GM12878 (cell line): ENCODE measurements around the gene SDF4. TPM values are rescaled to one million over a fixed set of nuclear protein-coding genes. Genes with fewer than 3 reads are reported as not detected.

Experiments used
- ATAC-seq: fragments of 200-7000 bp; cut with Tn5 transposase; 3 replicates; pipeline ENCODE4 v1.9.1; 2020; ENCODE audit warnings: mild to moderate bottlenecking, moderate library complexity
- BruUV-seq: library from RNA; stranded (reverse); fragments of 400-500 nt; replicated peaks from 2 replicates; lab custom pipeline; 2021; lab: Mats Ljungman, UMichigan
- CTCF ChIA-PET: fragments of 300-600 bp; sonication (Branson Sonifier 250); formaldehyde crosslinking; extraction: SDS; loops from one replicate; lab custom pipeline; 2021; ENCODE audit warnings: inconsistent platforms; lab: Yijun Ruan, JAX
- POLR2A ChIA-PET: fragments of 350-600 bp; formaldehyde crosslinking; extraction: SDS; loops from one replicate; lab custom pipeline; 2021; ENCODE audit warnings: inconsistent platforms; lab: Charles Lee
- RAD21 ChIA-PET: fragments of 300-600 bp; sonication (Branson Sonifier 250); formaldehyde crosslinking; loops from one replicate; lab custom pipeline; 2023; ENCODE audit warnings: antibody characterized with exemption; ENCODE audit not compliant: unreplicated experiment; lab: Charles Lee
- SMC1A ChIA-PET: fragments of 300-600 bp; sonication (Branson Sonifier 250); formaldehyde crosslinking; loops from one replicate; lab custom pipeline; 2023; ENCODE audit not compliant: unreplicated experiment, uncharacterized antibody; lab: Charles Lee
- DNase-seq: peaks from one replicate; pipeline ENCODE4 v3.0.0-alpha.2; 2011; ENCODE audit warnings: low read depth, low spot score
- FAIRE-seq: peaks from 3 replicates; lab custom pipeline; 2011; peaks lifted over from hg19 to GRCh38; lab: Jason Lieb, UNC
- H2AFZ ChIP-seq: 2 replicates; pipeline ENCODE4 v1.6.0; 2011; ENCODE audit warnings: low read depth, low read length, control low read depth; ENCODE audit not compliant: control insufficient read depth
- H3K27ac ChIP-seq: 2 replicates; pipeline ENCODE4 v1.5.1; 2011; ENCODE audit warnings: control low read depth; ENCODE audit not compliant: control insufficient read depth, insufficient read depth
- H3K27me3 ChIP-seq, 2 experiments: replicated peaks in 1 of 2; 2 replicates each; pipeline versions ENCODE4 v1.6.0 to v1.6.1; 2011; ENCODE audit warnings: low read length in 1 of 2; ENCODE audit not compliant: control insufficient read depth in 2 of 2, insufficient read depth in 2 of 2
- H3K36me3 ChIP-seq, 2 experiments: 2 replicates each; pipeline ENCODE4 v1.5.1; 2011; ENCODE audit warnings: low read length in 1 of 2; ENCODE audit not compliant: control insufficient read depth in 2 of 2, insufficient read depth in 2 of 2
- H3K4me1 ChIP-seq: 2 replicates; pipeline ENCODE4 v1.6.1; 2011; ENCODE audit warnings: mild to moderate bottlenecking, low read length, moderate library complexity, mixed read lengths; ENCODE audit not compliant: control insufficient read depth, insufficient read depth
- H3K4me2 ChIP-seq: 2 replicates; pipeline ENCODE4 v1.6.0; 2011; ENCODE audit warnings: control low read depth; ENCODE audit not compliant: control insufficient read depth, insufficient read depth
- H3K4me3 ChIP-seq: fragments of 200-600 bp; sonication (generic); 2 replicates; pipeline ENCODE4 v1.5.1; 2016
- H3K79me2 ChIP-seq: 2 replicates; pipeline ENCODE4 v1.6.0; 2011; ENCODE audit warnings: low read length; ENCODE audit not compliant: control insufficient read depth, insufficient read depth
- H3K9ac ChIP-seq: 2 replicates; pipeline ENCODE4 v1.8.0; 2011; ENCODE audit warnings: low read length, control low read depth, mixed read lengths; ENCODE audit not compliant: control insufficient read depth, insufficient read depth
- H3K9me3 ChIP-seq: replicated peaks from 3 replicates; pipeline ENCODE4 v1.5.1; 2011; ENCODE audit warnings: mild to moderate bottlenecking, low read length; ENCODE audit not compliant: control insufficient read depth, insufficient read depth
- H4K20me1 ChIP-seq: 2 replicates; pipeline ENCODE4 v1.6.0; 2011; ENCODE audit not compliant: control insufficient read depth, insufficient read depth
- CHD1 ChIP-seq: IDR thresholded peaks from 2 replicates; pipeline ENCODE4 v1.6.1; 2012; ENCODE audit warnings: low read depth, low read length, improper control_type of control experiment
- DPF2 ChIP-seq: fragments of 450-650 bp; IDR thresholded peaks from 2 replicates; pipeline ENCODE4 v1.6.1; 2017; ENCODE audit warnings: mild to moderate bottlenecking
- FOXM1 ChIP-seq: IDR thresholded peaks from 2 replicates; pipeline ENCODE4 v1.6.1; 2012; ENCODE audit warnings: low read depth, mild to moderate bottlenecking, inconsistent platforms, low read length, moderate library complexity
- HDAC2 ChIP-seq: fragments of 200-600 bp; sonication (generic); IDR thresholded peaks from 2 replicates; pipeline ENCODE4 v1.6.1; 2017
- HDAC6 ChIP-seq: fragments of 200-600 bp; sonication (generic); IDR thresholded peaks from one replicate; pipeline ENCODE4 v1.8.0; 2017; ENCODE audit warnings: antibody characterized with exemption; ENCODE audit not compliant: unreplicated experiment
- MYC ChIP-seq: IDR thresholded peaks from 2 replicates; pipeline ENCODE4 v1.6.1; 2011; ENCODE audit warnings: mild to moderate bottlenecking, low read length, moderate library complexity, inconsistent platforms; ENCODE audit not compliant: insufficient read depth, insufficient replicate concordance, insufficient read length, severe bottlenecking
- NFXL1 ChIP-seq: fragments of 450-650 bp; IDR thresholded peaks from 2 replicates; pipeline ENCODE4 v1.6.1; 2017; ENCODE audit warnings: antibody characterized with exemption, mild to moderate bottlenecking, borderline replicate concordance
- NKRF ChIP-seq: fragments of 450-650 bp; conservative IDR thresholded peaks from 2 replicates; pipeline ENCODE4 v1.6.1; 2017; ENCODE audit warnings: mild to moderate bottlenecking, moderate library complexity
- NRF1 ChIP-seq: conservative IDR thresholded peaks from 2 replicates; pipeline ENCODE4 v1.6.1; 2011; ENCODE audit warnings: mild to moderate bottlenecking, low read depth, low read length, improper control_type of control experiment
- POU2F2 ChIP-seq: IDR thresholded peaks from 3 replicates; pipeline ENCODE4 v1.6.1; 2011; ENCODE audit warnings: low read depth, mild to moderate bottlenecking, low read length, borderline replicate concordance
- RAD21 ChIP-seq: IDR thresholded peaks from 2 replicates; pipeline ENCODE4 v1.6.1; 2011; ENCODE audit warnings: mild to moderate bottlenecking, low read depth, low read length, moderate library complexity; ENCODE audit not compliant: insufficient read depth
- SMAD5 ChIP-seq: IDR thresholded peaks from 2 replicates; pipeline ENCODE4 v1.6.1; 2016; ENCODE audit warnings: antibody characterized with exemption, low read depth
- ZSCAN29 ChIP-seq: fragments of 450-650 bp; IDR thresholded peaks from 2 replicates; pipeline ENCODE4 v1.6.1; 2017; ENCODE audit warnings: mild to moderate bottlenecking, moderate library complexity
- WGBS: methylation state at CpG from one replicate; pipeline ENCODE4 v1.1.6; 2016; ENCODE audit warnings: low lambda C conversion rate; ENCODE audit not compliant: insufficient replicate concordance, insufficient coverage; ENCODE audit errors: missing lambda C conversion rate; 5-methylcytosine and 5-hydroxymethylcytosine counted together
- in situ Hi-C: fragments of 300-500 bp; cut with MboI; formaldehyde crosslinking; loops from 9 replicates; pipeline ENCODE4 v1.14.3; 2018; ENCODE audit warnings: mixed read lengths
- intact Hi-C: fragments of 100-400 bp; cut with micrococcal nuclease; formaldehyde crosslinking; loops from one replicate; pipeline ENCODE4 v1.14.2; 2022; ENCODE audit not compliant: unreplicated experiment
- polyA plus RNA-seq, 11 experiments: library from polyadenylated mRNA; depleted of rRNA in 4 of 11; unstranded in 6 of 11; stranded (reverse) in 5 of 11; fragments of >200 nt; fragmentation: Nextera tagmentation in 4 of 11; fragmentation: Illumina TruSeq in 1 of 11; extraction: Ambion mirVana in 4 of 11; extraction: Trizol in 1 of 11; gene quantifications; 1 replicate in 1 of 11; 2 replicates in 10 of 11; pipeline versions ENCODE4 v1.2.1 to v1.2.3, GENCODE V29; 2011 to 2016; ENCODE audit warnings: inconsistent platforms in 2 of 11, missing spikeins in 2 of 11, low read depth in 1 of 11
- total RNA-seq, 4 experiments: library from RNA; depleted of rRNA in 3 of 4; stranded (reverse); fragments of >200 nt in 3 of 4; fragmentation: Illumina TruSeq in 1 of 4; extraction: Trizol in 1 of 4; gene quantifications; 2 replicates each; pipeline versions ENCODE4 v1.2.1 to v1.2.3, GENCODE V29; 2013 to 2021

Gene SDF4
- total and polyA plus RNA-seq, 10 of the 15 experiments (the other 5 are each of a cell fraction or from before 2014, with no cell fraction given) = 0.44 to 97.2 (median 40.2) TPM

GRCh38 chr1:1205769-1206375 is 25.9 kb downstream of the SDF4 start:
- RAD21 ChIA-PET = interaction anchor here (0.9 to 2.1 kb wide), 6 partner anchors 25 to 86 kb away, joined by 3 to 10 read pairs (median 5); no protein-coding TSS in a partner anchor
- Histone ChIP-seq H3K27me3 (peaks cover 0 to 8% of the 10 kb centered on the region in 2 experiments; a peak in 1 of 4 replicates), H4K20me1 (no peaks in the 10 kb centered on the region), H3K9me3 (no peaks in the 10 kb centered on the region), H3K4me1 (peaks cover 28% of the 10 kb centered on the region), H3K4me3 (no peak overlapping the region), H2AFZ (peak overlapping the region; percentile 15; the same call in 1 of the 2 replicates), H3K4me2 (peak overlapping the region; percentile 89), H3K79me2 (no peaks in the 10 kb centered on the region), H3K9ac (no peak overlapping the region; the same call in 1 of the 2 replicates), H3K36me3 (no peaks in the 10 kb centered on the region), H3K27ac (no peak overlapping the region)
- DNase-seq = no peak
- no TSS peak for BruUV-seq
- WGBS = 11% methylated on average over 31 of the region's 31 CpGs
- no peak for FAIRE-seq
- intact Hi-C loops = no loop called here
- in situ Hi-C loops = no loop called here
- CTCF ChIA-PET = interaction anchor here (2.0 kb wide), 1 partner anchor 85 kb away, joined by 25 read pairs; no protein-coding TSS in a partner anchor
- ATAC-seq = peak; percentile 2; the same call in 1 of the 3 replicates
- 0 out of 2 replicates have a peak, but pooled peaks have one; percentile 8 for TF ChIP-seq RAD21
- no peak for TF ChIP-seq HDAC2
- TF ChIP-seq, all 136 proteins: peak for 1
- ChIA-PET POLR2A (interaction anchor here (0.9 to 1.3 kb wide), 3 partner anchors 34 to 45 kb away, joined by 3 to 4 read pairs (median 3); no protein-coding TSS in a partner anchor), SMC1A (interaction anchor here (1.0 to 1.5 kb wide), 2 partner anchors 45 to 84 kb away, joined by 3 to 4 read pairs; no protein-coding TSS in a partner anchor)

GRCh38 chr1:1204998-1205768 is 26.6 kb downstream of the SDF4 start:
- intact Hi-C loops = no loop called here
- 28% methylated on average over 19 of the region's 19 CpGs for WGBS
- DNase-seq = no peak
- TF ChIP-seq HDAC6 (no peak), NFXL1 (no peak), ZSCAN29 (no peak), CHD1 (no peak), SMAD5 (no peak), MYC (no peak), POU2F2 (no peak), FOXM1 (no peak), DPF2 (no peak), NRF1 (no peak), NKRF (no peak)

More at GRCh38 chr1:1204998-1205768, 26.6 kb downstream of the SDF4 start:
- no peak overlapping the region for H2AFZ ChIP-seq
- peak overlapping the region; percentile 89; the same call in 1 of the 2 replicates for H3K4me2 ChIP-seq
- no peak for FAIRE-seq
- no peak overlapping the region for H3K27ac ChIP-seq
- POLR2A ChIA-PET = interaction anchor here (0.6 to 1.3 kb wide), 4 partner anchors 34 to 67 kb away, joined by 3 to 5 read pairs (median 4); no protein-coding TSS in a partner anchor
- H3K79me2 ChIP-seq = no peaks in the 10 kb centered on the region
- RAD21 ChIA-PET = interaction anchor here (0.9 to 2.1 kb wide), 5 partner anchors 26 to 83 kb away, joined by 3 to 10 read pairs (median 6); no protein-coding TSS in a partner anchor
- BruUV-seq = no TSS peak
- H3K4me3 ChIP-seq = no peak overlapping the region
- in situ Hi-C loops = no loop called here
- H3K9ac ChIP-seq = no peak overlapping the region
- no peak for ATAC-seq
- H4K20me1 ChIP-seq = no peaks in the 10 kb centered on the region
- no peaks in the 10 kb centered on the region for H3K36me3 ChIP-seq
- H3K4me1 ChIP-seq = peaks cover 28% of the 10 kb centered on the region
- SMC1A ChIA-PET = interaction anchor here (1.0 to 1.5 kb wide), 2 partner anchors 46 to 83 kb away, joined by 3 to 4 read pairs; no protein-coding TSS in a partner anchor
- CTCF ChIA-PET = interaction anchor here (2.0 kb wide), 1 partner anchor 84 kb away, joined by 25 read pairs; no protein-coding TSS in a partner anchor
- H3K9me3 ChIP-seq = no peaks in the 10 kb centered on the region
- peaks cover 0 to 8% of the 10 kb centered on the region in 2 experiments; a peak in 1 of 4 replicates for H3K27me3 ChIP-seq
